K562 (cell line): ENCODE results near the gene DTNB. TPM values are rescaled to one million over a fixed set of nuclear protein-coding genes. Genes with fewer than 3 reads are reported as not detected.

Experiments
- ATAC-seq: fragments of 200-7000 bp; cut with Tn5 transposase; 3 replicates; pipeline ENCODE4 v1.9.1; 2020; ENCODE audit warnings: moderate library complexity
- BruUV-seq: library from RNA; stranded (reverse); fragments of 400-500 nt; replicated peaks from 2 replicates; lab custom pipeline; 2021; lab: Mats Ljungman, UMichigan
- CTCF ChIA-PET: fragments of 300-600 bp; formaldehyde crosslinking; extraction: SDS; loops from one replicate; lab custom pipeline; 2021; ENCODE audit warnings: low intra/inter-chr PET ratio; lab: Yijun Ruan, JAX
- POLR2A ChIA-PET: fragments of 300-600, 350-650 bp; sonication (Branson Sonifier 250); formaldehyde crosslinking; extraction: SDS; loops from one replicate; lab custom pipeline; 2021; ENCODE audit warnings: antibody characterized with exemption, inconsistent platforms; lab: Yijun Ruan, JAX
- DNase-seq, 4 experiments: peaks; one replicate each; pipeline versions ENCODE4 v3.0.0 to v3.0.0-alpha.2; 2011 to 2018; ENCODE audit warnings: low spot score in 3 of 4, mixed read lengths in 3 of 4; ENCODE audit errors: extremely low read depth in 1 of 4
- FAIRE-seq: peaks from 2 replicates; lab custom pipeline; 2011; peaks lifted over from hg19 to GRCh38; lab: Jason Lieb, UNC
- H2AFZ ChIP-seq: 2 replicates; pipeline ENCODE4 v1.6.0; 2011; ENCODE audit warnings: low read depth, low read length, control low read depth, inconsistent platforms
- H3K27ac ChIP-seq: fragments of 200-600 bp; 3 replicates; pipeline ENCODE4 v1.8.0; 2011; ENCODE audit warnings: low read depth, mild to moderate bottlenecking, control low read depth, inconsistent platforms, low read length, moderate library complexity, mixed read lengths; ENCODE audit errors: extremely low read depth
- H3K27me3 ChIP-seq, 2 experiments: fragments of 300-600 bp in 1 of 2; 2 replicates in 1 of 2; 3 replicates in 1 of 2; pipeline versions ENCODE4 v1.6.0 to v1.8.0; 2011; ENCODE audit warnings: inconsistent platforms in 2 of 2, low read length in 2 of 2, mild to moderate bottlenecking in 1 of 2, mixed read lengths in 1 of 2, moderate library complexity in 1 of 2; ENCODE audit not compliant: control insufficient read depth in 2 of 2, insufficient read depth in 2 of 2
- H3K36me3 ChIP-seq: fragments of 300-600 bp; 3 replicates; pipeline ENCODE4 v1.8.0; 2011; ENCODE audit warnings: mild to moderate bottlenecking, low read length, inconsistent platforms; ENCODE audit not compliant: control insufficient read depth, insufficient read depth
- H3K4me1 ChIP-seq, 2 experiments: fragments of 200-600 bp in 1 of 2; replicated peaks in 1 of 2; 2 replicates in 1 of 2; 3 replicates in 1 of 2; pipeline versions ENCODE4 v1.5.1 to v1.8.0; 2011; ENCODE audit warnings: inconsistent platforms in 2 of 2, low read length in 2 of 2, mild to moderate bottlenecking in 1 of 2, mixed read lengths in 1 of 2, moderate library complexity in 1 of 2; ENCODE audit not compliant: control insufficient read depth in 2 of 2, insufficient read depth in 2 of 2
- H3K4me2 ChIP-seq: 2 replicates; pipeline ENCODE4 v1.6.1; 2011; ENCODE audit warnings: low read length, control low read depth, inconsistent platforms, mixed read lengths; ENCODE audit not compliant: insufficient read depth
- H3K4me3 ChIP-seq: fragments of 200-600 bp; sonication (generic), shearing (Covaris generic); 2 replicates; pipeline ENCODE4 v1.5.1; 2016; ENCODE audit warnings: control low read depth, inconsistent platforms
- H3K79me2 ChIP-seq: fragments of 200-600 bp; 3 replicates; pipeline ENCODE4 v1.8.0; 2011; ENCODE audit warnings: low read length, inconsistent platforms; ENCODE audit not compliant: control insufficient read depth, insufficient read depth
- H3K9ac ChIP-seq, 2 experiments: 2 replicates each; pipeline versions ENCODE4 v1.6.0 to v1.6.1; 2011; ENCODE audit warnings: low read depth in 2 of 2, low read length in 2 of 2, control low read depth in 1 of 2, inconsistent platforms in 1 of 2, mild to moderate bottlenecking in 1 of 2, mixed read lengths in 1 of 2; ENCODE audit not compliant: insufficient read depth in 1 of 2
- H3K9me1 ChIP-seq: one replicate; pipeline ENCODE4 v1.6.0; 2011; ENCODE audit warnings: inconsistent platforms, mild to moderate bottlenecking, low read length, moderate library complexity; ENCODE audit not compliant: control insufficient read depth, insufficient read depth
- H3K9me3 ChIP-seq: replicated peaks from 2 replicates; pipeline ENCODE4 v1.5.1; 2011; ENCODE audit warnings: low read depth, low read length, inconsistent platforms; ENCODE audit not compliant: control insufficient read depth, insufficient read depth
- H4K20me1 ChIP-seq: replicated peaks from 2 replicates; pipeline ENCODE4 v1.6.1; 2011; ENCODE audit warnings: low read length, inconsistent platforms, mixed read lengths; ENCODE audit not compliant: control insufficient read depth, insufficient read depth
- CHD2 ChIP-seq: IDR thresholded peaks from 2 replicates; pipeline ENCODE4 v1.6.1; 2011; ENCODE audit warnings: low read depth, low read length
- COPS2 ChIP-seq: fragments of 450-650 bp; conservative IDR thresholded peaks from 2 replicates; pipeline ENCODE4 v1.6.1; 2016; ENCODE audit warnings: mild to moderate bottlenecking, moderate library complexity
- EP400 ChIP-seq: fragments of 450-650 bp; IDR thresholded peaks from 2 replicates; pipeline ENCODE4 v1.6.1; 2017; ENCODE audit warnings: antibody characterized with exemption, mild to moderate bottlenecking, moderate library complexity
- FOS ChIP-seq: IDR thresholded peaks from 3 replicates; pipeline ENCODE4 v1.6.1; 2011; ENCODE audit not compliant: insufficient read length; ENCODE audit errors: extremely low read depth
- FOXJ3 ChIP-seq: sonication (generic); formaldehyde crosslinking; IDR thresholded peaks from 2 replicates; pipeline ENCODE4 v1.4.0; 2020; ENCODE audit warnings: mild to moderate bottlenecking, missing genetic modification reagents
- GTF2A2 ChIP-seq: IDR thresholded peaks from 2 replicates; pipeline ENCODE4 v1.6.1; 2016; ENCODE audit warnings: mild to moderate bottlenecking, missing genetic modification characterization, missing compliant biosample characterization
- HMGN3 ChIP-seq: IDR thresholded peaks from 2 replicates; pipeline ENCODE4 v1.6.1; 2011; ENCODE audit warnings: borderline replicate concordance, low read depth, mild to moderate bottlenecking, mixed read lengths, low read length; ENCODE audit not compliant: insufficient read length; ENCODE audit errors: extremely low read depth
- HNRNPL ChIP-seq: fragments of 200-400 bp; formaldehyde crosslinking; IDR thresholded peaks from 2 replicates; pipeline ENCODE4 v1.6.1; 2017; ENCODE audit warnings: low read depth, mild to moderate bottlenecking, low read length
- KLF13 ChIP-seq: fragments of 450-650 bp; IDR thresholded peaks from 2 replicates; pipeline ENCODE4 v1.6.1; 2016; ENCODE audit warnings: missing genetic modification characterization, low read depth, mild to moderate bottlenecking, missing compliant biosample characterization, moderate library complexity, borderline replicate concordance
- POLR2H ChIP-seq: IDR thresholded peaks from 2 replicates; pipeline ENCODE4 v1.6.1; 2016; ENCODE audit warnings: missing genetic modification characterization, low read depth, mild to moderate bottlenecking, control low read depth, missing compliant biosample characterization, moderate library complexity
- SNAPC5 ChIP-seq: fragments of 250-450 bp; sonication (Bioruptor Pico); IDR thresholded peaks from 2 replicates; pipeline ENCODE4 v1.8.0; 2021; ENCODE audit warnings: moderate library complexity, mild to moderate bottlenecking, inconsistent platforms
- SP2 ChIP-seq: IDR thresholded peaks from 2 replicates; pipeline ENCODE4 v1.6.1; 2011; ENCODE audit warnings: mild to moderate bottlenecking, low read depth, low read length, moderate library complexity; ENCODE audit not compliant: poor library complexity, severe bottlenecking; ENCODE audit errors: extremely low read depth
- YY1 ChIP-seq, 3 experiments: IDR thresholded peaks; 2 replicates each; pipeline ENCODE4 v1.6.1; 2011; ENCODE audit warnings: low read length in 2 of 3, mild to moderate bottlenecking in 2 of 3, moderate library complexity in 2 of 3, borderline replicate concordance in 1 of 3, control low read depth in 1 of 3, low read depth in 1 of 3; ENCODE audit not compliant: insufficient read depth in 3 of 3, insufficient replicate concordance in 2 of 3, control insufficient read depth in 1 of 3, insufficient read length in 1 of 3; ENCODE audit errors: extremely low read depth in 1 of 3
- ZC3H11A ChIP-seq: IDR thresholded peaks from 2 replicates; pipeline ENCODE4 v1.6.1; 2012; ENCODE audit warnings: low read depth, low read length, improper control_type of control experiment
- ZEB2 ChIP-seq: fragments of 450-650 bp; IDR thresholded peaks from 2 replicates; pipeline ENCODE4 v1.6.1; 2016
- ZNF507 ChIP-seq: conservative IDR thresholded peaks from 2 replicates; pipeline ENCODE4 v1.6.1; 2017; ENCODE audit warnings: missing genetic modification characterization, missing compliant biosample characterization
- ZNF740 ChIP-seq, 3 experiments: fragments of 200-800 bp in 1 of 3; sonication (Bioruptor generic) in 1 of 3; sonication (generic) in 1 of 3; formaldehyde crosslinking in 1 of 3; IDR thresholded peaks; 2 replicates each; pipeline versions ENCODE4 v1.6.1 to v1.8.0; 2016 to 2022; ENCODE audit warnings: mild to moderate bottlenecking in 2 of 3, missing compliant biosample characterization in 2 of 3, missing genetic modification characterization in 2 of 3, missing genetic modification reagents in 1 of 3
- ZNF76 ChIP-seq: fragments of 250-450 bp; sonication (Bioruptor Pico); IDR thresholded peaks from 2 replicates; pipeline ENCODE4 v1.4.0; 2020; ENCODE audit warnings: mild to moderate bottlenecking, moderate library complexity, borderline replicate concordance
- WGBS: fragments of 100-300 bp; shearing (Covaris generic); methylation state at CpG from one replicate; pipeline ENCODE4 v1.1.6; 2016; ENCODE audit warnings: low coverage, mixed read lengths; ENCODE audit not compliant: insufficient coverage; ENCODE audit errors: missing lambda C conversion rate; 5-methylcytosine and 5-hydroxymethylcytosine counted together
- in situ Hi-C: fragments of 300-500 bp; cut with MboI; formaldehyde crosslinking; loops from 4 replicates; pipeline ENCODE4 v1.15.0; 2018; ENCODE audit warnings: inconsistent platforms, mixed read lengths
- intact Hi-C: fragments of 100-400 bp; cut with micrococcal nuclease; formaldehyde crosslinking; loops from 2 replicates; pipeline ENCODE4 v1.14.2; 2022
- polyA plus RNA-seq, 8 experiments: library from polyadenylated mRNA; depleted of rRNA in 4 of 8; stranded (reverse) in 5 of 8; unstranded in 3 of 8; fragments of >200 nt; fragmentation: Nextera tagmentation in 2 of 8; fragmentation: Illumina TruSeq in 1 of 8; extraction: Ambion mirVana in 2 of 8; extraction: Trizol in 1 of 8; gene quantifications; 2 replicates each; pipeline versions ENCODE4 v1.2.1 to v1.2.3, GENCODE V29; 2011 to 2014; ENCODE audit warnings: inconsistent platforms in 1 of 8, missing spikeins in 1 of 8
- total RNA-seq, 7 experiments: library from RNA; depleted of rRNA in 6 of 7; stranded (reverse); fragments of >200 nt in 6 of 7; fragmentation: Illumina TruSeq in 2 of 7; extraction: Trizol in 2 of 7; gene quantifications; 2 replicates each; pipeline versions ENCODE4 v1.2.1 to v1.2.3, GENCODE V29; 2011 to 2021; ENCODE audit warnings: low replicate concordance in 1 of 7

The DTNB gene
- total and polyA plus RNA-seq, 9 of the 15 experiments (the other 6 are each of a cell fraction or from before 2014, with no cell fraction given), result 0.18 to 2.0 (median 0.77) TPM; not detected in 2

DNA sequence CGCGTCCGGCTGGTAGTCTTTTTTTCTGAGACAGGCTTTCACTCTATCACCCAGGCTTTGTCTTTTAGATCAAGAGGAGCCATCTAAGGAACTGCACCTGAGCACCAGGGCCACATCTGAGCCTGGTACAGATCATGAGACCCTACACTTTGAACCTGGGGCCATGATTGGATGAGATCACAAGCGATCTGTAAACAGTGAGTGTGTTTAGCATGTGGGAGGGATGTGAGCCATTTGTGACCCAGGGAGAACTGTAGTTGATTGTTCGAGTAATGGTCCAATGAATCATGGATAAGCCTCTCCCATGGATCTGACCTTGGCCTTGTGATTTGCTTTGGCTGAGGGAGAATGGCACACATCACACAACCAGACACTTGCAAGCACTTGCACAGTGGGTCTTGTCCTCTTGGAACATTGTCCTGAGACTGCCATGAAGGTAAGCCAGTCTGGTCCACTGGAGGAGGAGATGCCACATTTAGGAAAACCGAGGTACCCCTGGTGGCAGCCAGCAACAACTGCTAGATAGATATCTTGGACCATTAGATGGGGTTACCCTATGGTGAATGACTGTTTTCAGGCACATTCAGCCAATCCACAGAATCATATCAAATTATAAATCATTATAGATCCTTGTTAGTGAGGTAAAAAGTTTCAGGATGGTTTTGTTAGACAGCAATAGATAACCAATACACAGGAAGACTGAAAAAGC, 19.5 kb upstream of the DTNB start:
- Histone ChIP-seq H3K9me1 (no peaks in the 10 kb centered on the region), H3K9me3 (no peaks in the 10 kb centered on the region), H3K27me3 (peaks cover 16 to 33% of the 10 kb centered on the region in 2 experiments; a peak in 4 of 5 replicates), H3K36me3 (no peaks in the 10 kb centered on the region), H3K27ac (no peak overlapping the region), H2AFZ (no peak overlapping the region), H3K4me1 (no peaks in the 10 kb centered on the region; a peak in 1 of 5 replicates), H3K79me2 (no peaks in the 10 kb centered on the region), H3K9ac (no peak overlapping the region), H4K20me1 (peaks cover 3% of the 10 kb centered on the region; the same call in 1 of the 2 replicates), H3K4me2 (no peak overlapping the region), H3K4me3 (no peak overlapping the region)
- intact Hi-C loops, result no loop called here
- ATAC-seq (no peak), DNase-seq (no peak), FAIRE-seq (no peak)
- 47% methylated on average over 6 of the region's 6 CpGs for WGBS
- POLR2A ChIA-PET, result no interaction called here
- TF ChIP-seq ZEB2 (no peak), YY1 (IDR thresholded peaks at IDR 0.05; ENCODE audit: borderline replicate concordance in 1 of 3, control insufficient read depth in 1 of 3, extremely low read depth in 1 of 3, insufficient read depth in 3 of 3, insufficient read length in 1 of 3, insufficient replicate concordance in 2 of 3, low read depth in 1 of 3, low read length in 2 of 3) (no peak), HMGN3 (no peak), KLF13 (tag) (no peak), CHD2 (no peak), GTF2A2 (tag) (no peak), ZNF76 (no peak), FOS (no peak), COPS2 (no peak), ZNF507 (tag) (no peak), FOXJ3 (no peak), ZC3H11A (no peak), POLR2H (no peak), SNAPC5 (CRISPR knock-in tag) (no peak), ZNF740 (CRISPR knock-in tag; IDR thresholded peaks at IDR 0.05) (no peak), ZNF740 (tag; IDR thresholded peaks at IDR 0.05) (no peak), HNRNPL (no peak), EP400 (no peak), SP2 (no peak)
- in situ Hi-C loops, result no loop called here
- no TSS peak for BruUV-seq
- CTCF ChIA-PET, result interaction anchor here (0.6 kb wide), 1 partner anchor 1867 kb away, joined by 3 read pairs; no protein-coding TSS in a partner anchor
